Subcutaneous abdominal adipose tissue (tissue), 5 donors: ENCODE data around the gene CMTM8.
A peak's percentile ranks its signal among the peaks of the same experiment; 100 is the strongest.
"Not testable (repeated sequence)": the region's sequence is repeated elsewhere in the genome, so short reads cannot be mapped to it uniquely, and the experiment has no call there.

Experiments used
- H3K27ac ChIP-seq: one replicate; pipeline ENCODE4 v1.7.0; 2013; ENCODE audit warnings: low read depth, mild to moderate bottlenecking, inconsistent platforms, low read length, moderate library complexity
- H3K27me3 ChIP-seq, 5 donors: one replicate each; pipeline ENCODE4 v1.7.0; 2013; ENCODE audit warnings: low read length in 5 of 5, inconsistent platforms in 1 of 5; ENCODE audit not compliant: control insufficient read depth in 5 of 5, insufficient read depth in 4 of 5
- H3K36me3 ChIP-seq, 5 donors: one replicate each; pipeline ENCODE4 v1.7.0; 2013; ENCODE audit warnings: low read length in 5 of 5; ENCODE audit not compliant: control insufficient read depth in 5 of 5, insufficient read depth in 5 of 5
- H3K4me1 ChIP-seq, 5 donors: one replicate each; pipeline ENCODE4 v1.7.0; 2013; ENCODE audit warnings: low read length in 5 of 5, mild to moderate bottlenecking in 3 of 5, moderate library complexity in 1 of 5; ENCODE audit not compliant: control insufficient read depth in 5 of 5, insufficient read depth in 5 of 5
- H3K4me3 ChIP-seq, 5 donors: one replicate each; pipeline ENCODE4 v1.7.0; 2013; ENCODE audit warnings: low read length in 5 of 5, low read depth in 1 of 5
- H3K9ac ChIP-seq, 5 donors: one replicate each; pipeline ENCODE4 v1.7.0; 2013; ENCODE audit warnings: low read length in 5 of 5, mild to moderate bottlenecking in 4 of 5, moderate library complexity in 3 of 5
- H3K9me3 ChIP-seq, 5 donors: one replicate each; pipeline ENCODE4 v1.7.0; 2013; ENCODE audit warnings: low read length in 5 of 5; ENCODE audit not compliant: control insufficient read depth in 5 of 5
- donor health status: healthy.
- donor health status: healthy.
- donor health status: healthy.
- donor health status: healthy.
- donor health status: healthy.

The CMTM8 gene

GRCh38 chr3:32238453-32239306, at the start of gene CMTM8:
Gene CMTM8, plus strand, starts transcription at chr3:32238680. Its CDS starts 293 bp downstream, at chr3:32238973.
- peak within 1 kb of the TSS; percentile 17 to 69 (median 42) for H3K9ac ChIP-seq
- peaks cover 0 to 24% (median 21%) of the 10 kb centered on the region in 5 donors for H3K4me1 ChIP-seq
- H3K36me3 ChIP-seq = no peaks in the 10 kb centered on the region
- H3K4me3 ChIP-seq = peak within 1 kb of the TSS; percentile 74 to 85 (median 78)
- peak within 1 kb of the TSS; percentile 70 for H3K27ac ChIP-seq
- H3K27me3 ChIP-seq = no peaks in the 10 kb centered on the region
- peaks cover 0 to 7% (median 6%) of the 10 kb centered on the region in 5 donors for H3K9me3 ChIP-seq

DNA sequence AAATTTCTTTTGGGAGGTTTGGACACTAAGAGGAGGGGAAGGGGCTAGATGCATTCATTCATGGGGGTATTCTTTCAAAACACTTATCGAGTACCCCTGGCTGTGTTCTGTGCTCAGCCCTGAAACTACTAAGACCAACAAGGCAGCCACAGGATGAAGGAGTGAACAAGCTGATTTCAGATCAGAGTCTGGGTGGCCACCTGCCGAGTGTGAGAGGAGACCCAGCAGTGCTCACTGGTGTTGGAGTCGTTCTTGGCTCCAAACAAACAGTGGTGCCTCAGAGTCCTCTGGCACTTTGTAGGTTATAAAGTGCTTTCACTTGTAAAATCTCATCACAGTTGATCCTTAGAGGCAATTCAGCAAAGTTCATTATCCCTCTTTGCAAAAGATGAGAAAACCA, 48.8 kb upstream of the CMTM8 start:
- Histone ChIP-seq H3K27ac (no peak overlapping the region), H3K4me1 (peaks cover 0 to 11% (median 4%) of the 10 kb centered on the region in 5 donors), H3K9ac (no peak overlapping the region), H3K27me3 (no peaks in the 10 kb centered on the region), H3K36me3 (no peaks in the 10 kb centered on the region), H3K9me3 (no peaks in the 10 kb centered on the region), H3K4me3 (no peak overlapping the region)

DNA sequence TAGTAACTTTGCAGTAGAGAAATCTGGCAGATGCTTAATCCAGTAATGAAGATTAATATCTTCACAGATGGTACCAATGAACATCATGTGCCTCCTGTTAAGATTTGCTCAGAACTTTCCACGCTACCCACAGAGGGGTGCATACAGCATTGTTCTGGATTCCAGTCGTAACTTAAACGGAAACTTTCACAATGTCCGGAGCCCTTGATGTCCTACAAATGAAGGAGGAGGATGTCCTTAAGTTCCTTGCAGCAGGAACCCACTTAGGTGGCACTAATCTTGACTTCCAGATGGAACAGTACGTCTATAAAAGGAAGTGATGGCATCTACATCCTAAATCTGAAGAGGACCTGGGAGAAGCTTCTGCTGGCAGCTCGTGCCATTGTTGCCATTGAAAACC, 47.9 kb upstream of the CMTM8 start:
- not testable (repeated sequence) for H3K36me3 ChIP-seq, H3K4me3 ChIP-seq, H3K27me3 ChIP-seq, H3K27ac ChIP-seq, H3K9me3 ChIP-seq, H3K9ac ChIP-seq
- H3K4me1 ChIP-seq = peaks cover 0 to 13% (median 8%) of the 10 kb centered on the region in 5 donors

DNA sequence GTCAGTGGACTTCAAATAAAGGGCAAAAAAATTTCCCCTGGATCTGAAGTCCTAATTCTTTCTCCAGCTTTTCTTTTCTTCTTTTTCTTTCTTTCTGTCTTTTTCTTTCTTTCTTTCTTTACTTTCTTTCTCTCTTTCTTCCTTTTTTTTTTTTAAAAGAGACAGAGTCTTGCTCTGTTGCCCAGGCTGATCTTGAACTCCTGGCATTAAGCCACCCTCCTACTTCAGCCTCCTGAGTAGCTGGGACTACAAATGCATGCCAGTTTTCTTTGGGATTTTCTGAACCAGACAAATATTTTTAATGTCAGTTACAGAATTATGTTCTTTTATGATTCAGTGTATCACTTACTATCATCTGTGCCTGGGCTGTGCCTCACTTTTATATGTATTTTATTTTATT, 45.4 kb upstream of the CMTM8 start:
- H3K9ac ChIP-seq = no peak overlapping the region
- H3K36me3 ChIP-seq = no peaks in the 10 kb centered on the region
- no peaks in the 10 kb centered on the region for H3K9me3 ChIP-seq
- H3K4me3 ChIP-seq = no peak overlapping the region
- peaks cover 0 to 20% (median 10%) of the 10 kb centered on the region in 5 donors for H3K4me1 ChIP-seq
- no peaks in the 10 kb centered on the region for H3K27me3 ChIP-seq
- no peak overlapping the region for H3K27ac ChIP-seq

DNA sequence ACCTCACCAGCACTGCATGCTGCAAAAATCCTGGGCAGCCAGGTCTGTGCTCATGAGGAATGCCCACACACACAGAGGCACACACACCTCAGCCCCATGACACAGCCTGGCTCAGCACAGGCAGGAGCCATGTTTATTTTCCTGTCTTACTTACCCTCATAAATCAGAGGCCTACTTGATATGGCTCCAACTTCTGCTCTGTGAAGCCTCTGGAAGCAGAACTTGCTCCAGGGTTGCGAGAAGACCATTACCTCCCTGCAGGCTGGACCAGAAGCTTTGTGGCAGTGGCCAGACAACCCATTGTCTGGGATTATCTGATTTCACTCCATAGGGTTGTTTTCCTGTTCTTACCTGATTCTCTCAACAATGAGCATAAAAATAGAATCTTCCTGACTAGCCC, 43.8 kb upstream of the CMTM8 start:
- Histone ChIP-seq H3K27ac (no peak overlapping the region), H3K36me3 (no peaks in the 10 kb centered on the region), H3K4me3 (no peak overlapping the region), H3K9ac (no peak overlapping the region), H3K4me1 (peaks cover 4 to 28% (median 24%) of the 10 kb centered on the region in 5 donors), H3K27me3 (no peaks in the 10 kb centered on the region), H3K9me3 (no peaks in the 10 kb centered on the region)

DNA sequence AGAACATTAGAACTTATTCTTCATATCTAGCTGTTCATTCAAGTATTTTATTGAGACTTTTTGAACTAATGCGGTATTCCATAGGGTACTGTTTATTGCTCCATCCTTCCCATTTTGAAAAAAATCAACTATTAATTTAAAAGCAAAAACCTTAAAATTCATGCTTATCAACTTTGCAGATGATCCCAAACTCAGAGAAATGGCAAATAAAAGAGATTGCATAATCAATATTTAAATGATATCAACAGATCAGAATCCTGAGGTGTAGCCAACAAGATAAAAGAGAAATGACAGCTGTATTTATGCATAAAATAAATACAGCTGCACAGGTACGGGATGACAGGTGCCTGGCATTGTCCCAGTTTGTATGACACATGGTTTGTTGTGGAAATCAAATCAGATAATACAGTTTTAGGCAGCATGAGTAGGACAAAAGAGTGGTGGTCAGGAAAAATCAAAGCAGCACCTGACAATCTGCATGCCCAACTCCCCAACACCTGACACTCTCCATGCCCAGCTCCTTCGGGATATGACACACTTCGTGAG, 42.4 kb upstream of the CMTM8 start:
- Histone ChIP-seq H3K9ac (no peak overlapping the region), H3K4me3 (no peak overlapping the region), H3K36me3 (no peaks in the 10 kb centered on the region), H3K4me1 (peaks cover 5 to 38% (median 32%) of the 10 kb centered on the region in 5 donors), H3K27me3 (no peaks in the 10 kb centered on the region), H3K9me3 (no peaks in the 10 kb centered on the region), H3K27ac (no peak overlapping the region)

GRCh38 chr3:32197991-32198390, 40.5 kb upstream of the CMTM8 start:
- no peaks in the 10 kb centered on the region for H3K27me3 ChIP-seq
- no peaks in the 10 kb centered on the region for H3K9me3 ChIP-seq
- no peak overlapping the region for H3K4me3 ChIP-seq
- no peaks in the 10 kb centered on the region for H3K36me3 ChIP-seq
- H3K4me1 ChIP-seq = peaks cover 10 to 57% (median 48%) of the 10 kb centered on the region in 5 donors
- H3K9ac ChIP-seq = no peak overlapping the region
- H3K27ac ChIP-seq = no peak overlapping the region

DNA sequence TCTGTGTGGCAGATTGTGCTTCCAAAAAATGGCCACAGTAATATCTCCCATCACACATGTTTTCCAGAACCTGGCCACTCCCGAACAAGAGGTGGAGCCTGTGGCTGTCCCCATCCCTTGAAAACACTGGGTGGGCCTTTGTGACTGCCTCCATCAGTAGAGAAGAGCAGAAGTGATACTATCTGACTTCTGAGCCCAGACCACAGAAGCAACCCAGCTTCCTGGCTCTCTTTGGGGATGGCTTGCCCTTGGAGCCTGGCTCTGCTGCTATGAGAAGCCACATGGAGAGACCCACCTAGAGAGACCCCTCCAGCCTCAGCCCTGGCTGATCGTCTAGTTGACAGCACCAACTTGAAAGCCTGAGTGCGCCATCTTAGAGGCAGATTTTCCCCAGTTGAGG, 39.8 kb upstream of the CMTM8 start:
- peak overlapping the region; percentile 32 for H3K27ac ChIP-seq
- H3K4me3 ChIP-seq = no peak overlapping the region
- H3K27me3 ChIP-seq = no peaks in the 10 kb centered on the region
- no peaks in the 10 kb centered on the region for H3K36me3 ChIP-seq
- H3K9ac ChIP-seq = no peak overlapping the region
- peaks cover 10 to 59% (median 48%) of the 10 kb centered on the region in 5 donors for H3K4me1 ChIP-seq
- H3K9me3 ChIP-seq = no peaks in the 10 kb centered on the region

GRCh38 chr3:32200490-32200889, 38.0 kb upstream of the CMTM8 start:
- Histone ChIP-seq H3K4me1 (peaks cover 10 to 51% (median 41%) of the 10 kb centered on the region in 5 donors), H3K9ac (peak overlapping the region in 1 of 5 donors; percentile 15), H3K4me3 (no peak overlapping the region), H3K27me3 (no peaks in the 10 kb centered on the region), H3K27ac (peak overlapping the region; percentile 89), H3K9me3 (no peaks in the 10 kb centered on the region), H3K36me3 (no peaks in the 10 kb centered on the region)

- Histone ChIP-seq H3K9ac (peak overlapping the region in 2 of 5 donors; percentile 15 to 49), H3K27me3 (no peaks in the 10 kb centered on the region), H3K9me3 (no peaks in the 10 kb centered on the region), H3K4me1 (peaks cover 10 to 50% (median 41%) of the 10 kb centered on the region in 5 donors), H3K36me3 (no peaks in the 10 kb centered on the region), H3K27ac (peak overlapping the region; percentile 89), H3K4me3 (peak overlapping the region in 3 of 5 donors; percentile 1 to 29 (median 7))
Observed at GRCh38 chr3:32200992-32201758, 37.3 kb upstream of the CMTM8 start.
